HG03571 (cell line): ENCODE measurements around the gene IRF2BPL.
"Not testable (repeated sequence)": the region's sequence is repeated elsewhere in the genome, so short reads cannot be mapped to it uniquely, and the experiment has no call there.

ENCODE experiments used
- ATAC-seq: cut with Tn5 transposase; IDR thresholded peaks from one replicate; pipeline ENCODE4 v1.9.1; 2021; ENCODE audit not compliant: unreplicated experiment

The IRF2BPL gene

GRCh38 chr14:77036484-77037214 lies 8.1 kb upstream of the IRF2BPL start:
- ATAC-seq: no peak

DNA sequence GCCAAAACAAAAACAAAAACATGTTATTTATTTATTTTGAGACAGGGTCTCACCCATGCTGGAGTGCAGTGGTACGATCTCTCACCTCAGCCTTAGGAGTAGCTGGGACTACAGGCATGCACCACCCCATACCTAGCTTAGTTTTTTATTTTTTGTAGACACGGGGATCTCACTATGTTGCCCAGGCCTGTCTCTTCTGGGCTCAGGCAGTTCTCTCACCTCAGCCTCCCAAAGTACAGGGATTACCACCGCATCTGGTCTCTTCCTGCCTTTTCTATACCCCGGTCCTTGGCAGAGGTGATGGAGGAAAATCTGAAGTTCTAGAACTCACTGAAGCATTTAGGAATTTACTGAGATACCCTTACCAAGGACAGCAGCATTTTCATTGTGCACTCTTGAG lies 6.8 kb upstream of the IRF2BPL start:
- ATAC-seq: no peak

DNA sequence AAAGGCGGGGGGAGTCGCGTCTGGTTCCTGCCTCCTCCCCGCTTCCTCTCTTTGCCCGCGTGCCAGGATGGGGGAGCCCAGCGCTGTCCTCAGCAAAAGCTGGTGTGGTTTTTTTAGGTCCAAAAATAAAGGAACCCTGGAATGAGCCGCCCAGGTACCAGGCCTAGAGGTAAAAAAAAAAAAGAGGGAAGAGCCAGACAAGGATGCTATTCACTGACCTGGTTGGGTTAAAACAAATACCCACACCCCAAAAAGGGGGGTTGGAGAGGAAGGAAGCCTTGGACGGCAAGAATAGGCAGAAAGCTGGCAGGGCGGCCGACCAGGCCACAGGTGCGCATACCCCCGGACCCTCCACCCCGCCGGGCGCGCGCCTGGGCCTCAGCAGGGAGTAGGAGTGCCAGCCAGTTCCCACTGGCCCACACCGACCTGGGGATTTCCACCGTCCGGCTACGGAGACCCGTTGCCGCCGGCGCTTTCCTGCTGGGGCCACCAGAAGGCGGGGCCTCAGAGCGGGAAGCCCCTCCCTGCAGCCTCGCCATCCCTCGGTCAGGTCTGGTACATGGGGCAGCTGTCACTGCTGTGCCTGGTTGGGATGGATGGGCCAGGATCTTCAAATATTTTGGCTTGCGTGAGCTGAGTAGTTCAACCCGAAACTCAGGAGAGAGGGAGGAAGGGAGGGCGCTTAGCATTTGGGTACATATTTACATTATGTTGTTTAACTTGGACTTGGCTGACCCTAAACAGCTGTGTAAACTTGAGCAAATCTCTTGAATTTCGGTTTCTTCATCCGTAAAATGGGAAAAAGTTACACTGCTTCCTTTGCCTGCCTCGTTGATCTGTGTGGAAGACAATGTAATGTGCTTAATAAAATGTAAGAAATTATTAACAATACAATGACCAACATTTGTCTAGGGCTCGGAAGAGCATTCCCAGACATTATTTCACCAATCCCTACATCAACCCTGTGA lies 5.4 kb upstream of the IRF2BPL start:
- peak; percentile 68 for ATAC-seq

- no peak for ATAC-seq
Observed at GRCh38 chr14:77032844-77033621, 4.5 kb upstream of the IRF2BPL start.

GRCh38 chr14:77032491-77032843 lies 4.0 kb upstream of the IRF2BPL start:
- ATAC-seq: no peak

DNA sequence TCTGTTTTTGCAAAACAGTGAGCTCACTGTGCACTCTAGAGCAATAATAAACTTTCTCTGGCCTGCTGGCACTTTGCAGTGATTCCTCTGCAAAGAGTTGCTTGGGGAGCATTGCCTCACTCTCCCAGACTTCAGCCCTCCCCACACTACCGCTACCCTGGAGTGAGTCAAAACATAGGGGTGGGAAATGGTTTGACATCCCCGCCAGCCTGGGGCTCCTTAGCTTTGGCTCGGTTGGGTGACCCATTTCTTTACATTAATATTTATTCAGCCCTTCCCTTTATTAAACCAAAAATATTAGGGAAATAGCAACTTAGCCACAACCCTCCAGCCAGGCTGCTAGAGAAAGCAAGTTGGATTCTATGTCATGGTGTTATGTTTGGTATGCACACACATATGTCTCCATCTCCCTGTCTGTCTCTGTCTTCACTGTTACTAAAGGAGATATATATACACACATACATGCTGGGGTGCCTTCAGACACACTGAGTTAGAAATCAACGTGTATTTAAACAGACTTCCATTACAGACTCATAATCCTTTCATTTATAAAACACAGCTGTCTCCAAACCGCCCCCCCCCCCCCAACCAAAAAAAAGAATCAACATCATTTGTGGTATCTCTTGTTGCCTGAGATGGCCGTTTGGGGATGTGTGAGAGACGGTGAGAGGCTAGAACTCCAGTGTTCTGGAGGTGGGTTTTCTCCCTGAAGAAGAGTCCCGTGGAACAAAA lies 3.4 kb upstream of the IRF2BPL start:
- ATAC-seq: no peak

- ATAC-seq: peak; percentile 34
Observed at GRCh38 chr14:77027538-77028383, 747 bp downstream of the IRF2BPL start.

DNA sequence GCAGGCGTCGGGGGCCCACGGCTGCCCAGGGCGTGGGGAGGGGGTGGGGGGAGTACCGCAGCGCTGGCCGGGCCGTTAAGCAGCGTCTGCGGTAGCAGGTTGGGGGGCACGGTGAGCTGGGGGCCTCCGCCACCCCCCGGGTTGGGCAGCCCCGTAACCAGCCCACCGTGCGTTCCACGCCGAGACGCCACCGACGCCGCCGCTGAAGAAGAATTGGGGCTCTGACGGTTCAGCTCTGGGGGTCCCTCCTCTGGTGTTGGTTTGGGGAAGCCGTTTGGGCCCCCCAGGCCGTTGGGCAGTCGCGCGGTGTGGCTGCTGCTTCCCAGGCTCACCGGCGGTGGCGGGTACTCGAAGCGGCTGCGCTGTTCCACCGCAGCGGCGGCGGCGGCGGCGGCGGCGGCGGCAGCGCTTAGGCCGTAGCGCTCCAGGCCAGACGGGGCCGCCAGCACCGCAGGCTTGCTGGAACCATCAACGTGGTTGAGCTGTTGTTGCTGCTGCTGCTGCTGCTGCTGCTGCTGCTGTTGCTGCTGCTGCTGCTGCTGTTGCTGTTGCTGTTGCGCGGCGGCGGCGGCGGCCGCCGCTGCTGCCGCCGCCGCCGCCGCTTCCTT lies 1.5 kb downstream of the IRF2BPL start:
- peak; percentile 12 for ATAC-seq

- ATAC-seq: no peak
Observed at GRCh38 chr14:77026166-77026929, 2.2 kb downstream of the IRF2BPL start.

GRCh38 chr14:77025744-77026165 lies 2.8 kb downstream of the IRF2BPL start:
- ATAC-seq: no peak

- ATAC-seq: no peak
Observed at GRCh38 chr14:77024171-77024691, 4.3 kb downstream of the IRF2BPL start.

DNA sequence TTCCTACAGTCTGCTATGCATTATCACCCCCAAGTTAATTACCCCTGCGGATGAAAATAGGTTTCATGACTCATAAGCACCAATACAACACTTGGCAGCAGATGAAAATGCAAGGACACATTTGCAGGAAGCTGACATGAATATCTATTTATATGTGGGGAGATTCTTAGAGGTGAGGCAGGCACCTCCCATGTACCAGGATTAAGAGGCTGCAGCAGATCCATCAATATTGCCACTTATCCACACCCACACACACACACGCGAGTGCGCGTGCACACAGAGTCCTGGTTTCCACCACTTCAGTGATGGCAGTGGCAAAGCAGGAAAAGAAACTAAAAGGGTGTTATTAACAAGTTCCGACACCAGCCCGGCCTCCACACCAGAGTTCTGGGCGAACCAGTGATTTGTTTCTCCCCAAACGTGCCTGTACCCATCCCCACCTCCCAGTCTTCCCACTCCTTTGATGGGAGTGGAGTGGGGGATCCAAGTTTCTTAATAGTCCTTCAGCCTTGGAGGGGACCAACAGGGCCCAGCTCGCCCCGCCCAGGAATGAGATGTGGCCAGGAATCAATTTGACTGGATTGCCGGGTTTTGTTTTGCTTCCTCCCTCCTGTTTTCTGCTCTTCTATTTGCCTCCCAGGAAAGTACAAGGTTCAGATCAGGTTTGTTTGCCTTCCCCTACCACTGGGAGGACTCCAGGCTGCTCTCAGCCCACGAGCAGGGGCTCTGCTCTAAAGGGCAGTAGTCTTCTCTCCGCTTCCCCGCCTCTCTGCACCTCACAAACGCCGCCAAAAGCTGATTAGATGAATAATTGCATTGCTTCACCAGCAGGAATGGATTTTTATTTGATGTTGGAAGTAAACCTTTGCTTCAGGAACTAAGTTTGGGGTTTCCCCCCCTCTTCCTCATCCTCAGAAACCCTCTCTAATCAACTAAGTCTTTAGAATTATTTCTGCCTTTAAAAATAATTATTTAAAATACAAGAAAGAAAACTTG lies 5.2 kb downstream of the IRF2BPL start:
- ATAC-seq: no peak

DNA sequence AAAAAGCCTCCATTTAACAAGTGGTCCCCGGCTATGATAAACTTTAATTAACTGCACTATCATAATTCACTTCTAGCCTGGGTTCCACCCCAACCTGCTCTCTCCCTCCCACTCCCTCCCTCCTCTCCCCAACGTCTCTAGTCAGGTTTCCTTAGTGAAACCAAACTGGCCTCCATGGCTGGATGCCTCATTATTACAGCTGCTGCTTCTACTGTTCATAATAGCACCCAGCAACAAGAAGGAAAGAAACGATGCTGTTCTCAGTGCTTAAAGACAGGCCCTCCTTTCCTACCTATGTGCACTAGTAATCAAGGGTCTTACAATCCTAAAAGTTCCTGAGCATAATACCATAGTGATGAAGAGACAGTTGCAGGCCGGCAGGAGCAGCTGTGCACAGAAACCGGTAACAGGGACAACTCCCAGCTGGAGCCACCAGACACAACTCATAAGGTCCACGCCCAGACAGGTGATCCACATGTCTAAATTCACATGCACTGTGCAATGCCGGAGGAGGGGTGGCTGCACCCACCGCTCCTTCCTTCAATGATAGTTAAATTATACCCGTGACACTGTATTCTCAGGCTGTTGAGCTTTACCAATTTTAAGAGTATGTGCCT lies 6.2 kb downstream of the IRF2BPL start:
- ATAC-seq: no peak

GRCh38 chr14:77021424-77021823 lies 7.1 kb downstream of the IRF2BPL start:
- ATAC-seq: not testable (repeated sequence)

GRCh38 chr14:77018785-77019184 lies 9.7 kb downstream of the IRF2BPL start:
- ATAC-seq: no peak

GRCh38 chr14:77017666-77018065 lies 10.8 kb downstream of the IRF2BPL start:
- no peak for ATAC-seq

- ATAC-seq: no peak
Observed at GRCh38 chr14:77014734-77015133, 13.8 kb downstream of the IRF2BPL start.
